HG03558 (cell line): ENCODE measurements around the gene GDF2.

Experiments
- ATAC-seq: cut with Tn5 transposase; IDR thresholded peaks from one replicate; pipeline ENCODE4 v1.9.1; 2021; ENCODE audit warnings: moderate number of reproducible peaks; ENCODE audit not compliant: unreplicated experiment; ENCODE audit errors: extremely low read depth

The GDF2 gene

DNA sequence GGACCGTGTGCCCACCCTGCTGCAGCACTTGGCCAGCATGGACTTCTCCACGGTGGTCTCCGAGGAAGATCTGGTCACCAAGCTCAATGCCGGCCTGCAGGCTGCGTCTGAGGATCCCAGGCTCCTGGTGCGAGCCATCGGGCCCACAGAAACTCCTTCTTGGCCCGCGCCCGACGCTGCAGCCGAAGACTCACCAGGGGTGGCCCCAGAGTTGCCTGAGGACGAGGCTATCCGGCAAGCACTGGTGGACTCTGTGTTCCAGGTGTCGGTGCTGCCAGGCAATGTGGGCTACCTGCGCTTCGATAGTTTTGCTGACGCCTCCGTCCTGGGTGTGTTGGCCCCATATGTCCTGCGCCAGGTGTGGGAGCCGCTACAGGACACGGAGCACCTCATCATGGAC is 27.3 kb downstream of the GDF2 start:
- ATAC-seq: no peak

- no peak for ATAC-seq
Observed at GRCh38 chr10:47349941-47350371, 27.7 kb downstream of the GDF2 start.

- ATAC-seq: no peak
Observed at GRCh38 chr10:47350671-47351640, 28.7 kb downstream of the GDF2 start.

DNA sequence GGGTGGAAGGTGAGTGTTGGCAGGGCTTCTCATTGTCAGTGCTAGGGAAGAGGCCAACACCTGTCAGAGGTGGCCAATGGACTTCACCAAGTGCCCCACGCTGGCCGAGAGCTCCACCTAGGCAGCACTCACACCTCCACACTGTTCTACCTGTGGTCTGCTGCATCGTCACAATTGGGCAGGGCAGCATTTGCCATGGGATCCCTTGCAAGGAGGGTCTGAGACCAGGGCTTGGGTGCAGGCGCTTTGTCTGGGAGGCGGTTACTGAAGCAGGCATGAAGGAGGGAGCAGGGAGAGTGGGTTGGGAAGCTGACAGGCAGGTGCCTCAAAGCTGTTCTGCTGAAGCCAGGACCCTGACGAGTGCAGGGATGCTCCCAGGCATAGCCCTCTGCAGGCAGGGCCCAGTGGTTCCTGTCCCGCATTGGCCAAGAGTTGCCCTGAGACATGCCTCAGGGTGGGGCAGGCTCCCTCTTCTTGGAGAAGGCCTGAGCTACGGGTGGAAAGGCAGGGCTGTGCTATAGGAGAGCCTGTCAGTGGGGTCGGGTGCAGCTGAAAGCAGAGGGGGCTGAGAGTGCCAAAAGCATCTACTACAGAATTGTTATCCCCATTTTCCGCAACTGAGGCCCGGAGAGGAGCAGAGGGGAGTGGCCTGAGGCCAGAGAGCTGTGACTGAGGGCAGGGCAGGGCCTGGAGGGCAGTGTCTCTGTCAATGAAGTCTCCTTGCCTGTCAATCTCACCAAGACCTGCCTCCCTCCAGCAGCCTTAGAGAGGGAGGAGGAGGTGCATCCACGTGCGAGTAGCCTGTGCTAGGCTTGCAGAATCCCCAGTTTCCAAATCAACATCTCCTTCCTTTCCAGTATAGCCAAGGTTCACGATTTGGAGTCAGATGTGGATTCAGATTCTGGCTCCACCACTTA is 29.9 kb downstream of the GDF2 start:
- ATAC-seq: no peak

DNA sequence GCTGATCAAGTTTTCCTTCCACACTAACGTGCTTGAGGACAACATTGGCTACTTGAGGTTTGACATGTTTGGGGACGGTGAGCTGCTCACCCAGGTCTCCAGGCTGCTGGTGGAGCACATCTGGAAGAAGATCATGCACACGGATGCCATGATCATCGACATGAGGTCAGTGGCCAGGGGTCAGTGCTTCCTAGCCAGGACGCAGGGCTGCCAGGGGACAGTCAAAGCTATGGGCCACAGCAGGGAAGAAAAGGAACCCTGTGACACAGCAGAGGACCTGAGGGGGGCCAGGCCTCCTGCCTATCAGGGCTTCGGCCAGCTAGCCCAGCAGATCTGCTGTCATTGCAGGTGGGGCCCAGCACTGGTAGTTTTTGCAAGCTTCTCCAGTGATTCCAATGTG is 31.1 kb downstream of the GDF2 start:
- no peak for ATAC-seq

GRCh38 chr10:47354165-47354564 is 31.9 kb downstream of the GDF2 start:
- ATAC-seq: no peak

GRCh38 chr10:47354900-47355299 is 32.6 kb downstream of the GDF2 start:
- ATAC-seq: no peak

- ATAC-seq: no peak
Observed at GRCh38 chr10:47356708-47357107, 34.5 kb downstream of the GDF2 start.

- ATAC-seq: no peak
Observed at GRCh38 chr10:47357131-47357582, 34.9 kb downstream of the GDF2 start.

- no peak for ATAC-seq
Observed at GRCh38 chr10:47357911-47358310, 35.7 kb downstream of the GDF2 start.

- no peak for ATAC-seq
Observed at GRCh38 chr10:47358457-47358856, 36.2 kb downstream of the GDF2 start.

GRCh38 chr10:47359101-47359500 is 36.8 kb downstream of the GDF2 start:
- ATAC-seq: no peak

GRCh38 chr10:47359626-47360418 is 37.6 kb downstream of the GDF2 start:
- ATAC-seq: no peak

DNA sequence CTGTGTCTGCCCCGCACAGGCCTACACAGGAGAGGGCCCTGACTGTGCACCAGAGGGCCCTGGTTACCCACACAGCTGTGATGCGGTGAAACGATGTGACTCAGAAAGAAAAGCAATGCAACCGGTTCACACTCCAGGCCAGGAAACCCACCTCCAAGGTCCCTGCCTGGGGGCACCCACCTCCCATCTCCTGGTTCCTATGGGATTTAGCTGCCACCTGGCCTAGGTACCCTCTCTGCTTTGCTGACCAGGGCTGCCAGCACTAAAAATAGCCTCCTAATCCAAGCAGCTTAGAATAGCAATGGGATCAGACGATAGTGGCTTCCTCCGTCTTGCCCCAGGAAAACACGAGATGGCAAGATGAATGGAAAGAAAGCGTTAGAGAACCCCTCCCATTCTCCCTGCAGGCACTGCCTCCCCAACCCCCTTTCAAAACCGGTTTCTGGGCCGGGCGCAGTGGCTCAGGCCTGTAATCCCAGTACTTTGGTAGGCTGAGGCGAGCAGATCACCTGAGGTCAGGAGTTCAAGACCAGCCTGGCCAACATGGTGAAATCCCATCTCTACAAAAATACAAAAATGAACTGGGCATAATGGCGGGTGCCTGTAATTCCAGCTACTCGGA is 38.3 kb downstream of the GDF2 start:
- no peak for ATAC-seq

- ATAC-seq: no peak
Observed at GRCh38 chr10:47361293-47361692, 39.0 kb downstream of the GDF2 start.

DNA sequence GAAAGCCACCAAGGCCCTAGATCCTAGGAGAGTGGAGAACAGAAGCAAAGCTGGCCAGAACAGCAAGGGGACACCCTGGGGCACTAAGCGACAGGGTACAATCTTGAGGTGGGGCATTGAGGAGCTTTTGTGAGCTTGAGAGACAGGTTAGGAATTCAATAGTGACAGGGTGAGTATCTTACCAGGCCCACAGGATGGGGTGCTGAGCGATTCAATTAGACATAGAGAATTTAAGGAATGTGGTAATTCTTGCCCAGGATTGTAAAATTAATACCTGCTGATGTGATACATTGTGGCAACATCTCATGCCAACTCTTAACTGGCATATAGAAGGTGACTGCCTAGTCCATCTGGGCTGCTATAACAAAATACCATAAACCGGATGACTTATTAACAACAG is 39.9 kb downstream of the GDF2 start:
- ATAC-seq: no peak

DNA sequence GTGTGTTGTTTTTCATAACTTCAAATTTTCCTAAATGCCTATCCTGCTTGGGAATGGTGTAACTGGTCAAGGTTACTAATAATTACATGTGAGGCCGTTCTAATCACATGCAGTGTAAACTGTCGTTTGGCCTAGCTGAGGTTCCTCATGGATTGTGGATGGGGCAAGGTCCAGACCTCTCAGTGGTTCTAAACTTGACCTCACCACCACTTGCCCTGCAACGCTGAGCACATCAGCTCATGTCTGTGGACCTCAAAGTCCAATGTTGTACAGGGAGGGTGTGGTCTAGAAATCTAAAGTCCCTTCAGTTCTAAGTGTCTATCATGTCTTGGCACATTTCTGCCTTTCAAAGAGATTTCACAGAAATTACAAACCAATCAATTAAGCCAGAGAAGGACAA is 41.5 kb downstream of the GDF2 start:
- no peak for ATAC-seq

- ATAC-seq: no peak
Observed at GRCh38 chr10:47364366-47364765, 42.1 kb downstream of the GDF2 start.

DNA sequence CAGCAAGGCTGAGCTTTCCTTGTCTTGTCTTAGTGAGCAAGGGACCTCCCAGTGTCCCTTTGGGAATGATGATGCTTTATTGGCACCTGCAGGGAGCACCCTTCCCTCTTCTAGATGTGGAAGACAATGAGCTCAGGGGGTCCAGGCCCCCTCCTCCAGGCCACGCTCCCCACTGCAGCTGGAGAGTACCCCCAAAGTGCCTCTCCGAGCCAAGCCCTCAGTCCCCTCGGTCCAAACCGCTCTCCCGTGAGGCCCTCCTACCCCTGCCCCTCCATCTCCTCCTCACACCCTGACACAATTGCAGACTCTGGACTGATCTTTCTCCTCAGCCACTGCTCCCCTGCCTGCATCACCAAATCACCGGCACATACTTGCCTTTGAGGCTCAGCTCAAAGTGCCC is 42.7 kb downstream of the GDF2 start:
- no peak for ATAC-seq
